SW480 (cell line): ENCODE results near the gene PPP2R3A.

Experiments
- DNase-seq: peaks from one replicate; pipeline ENCODE4 v3.0.0-alpha.2; 2016; ENCODE audit warnings: low spot score

PPP2R3A gene

GRCh38 chr3:135973841-135974240 is 8.3 kb downstream of the PPP2R3A start:
- no peak for DNase-seq

GRCh38 chr3:135975053-135975452 is 9.5 kb downstream of the PPP2R3A start:
- DNase-seq, result no peak

- DNase-seq, result no peak
These were observed 10.0 kb downstream of the PPP2R3A start for GRCh38 chr3:135975536-135975935.

GRCh38 chr3:135980343-135980742 is 14.8 kb downstream of the PPP2R3A start:
- no peak for DNase-seq

GRCh38 chr3:135981701-135982403 is 16.3 kb downstream of the PPP2R3A start:
- no peak for DNase-seq

- no peak for DNase-seq
These were observed 16.9 kb downstream of the PPP2R3A start for GRCh38 chr3:135982404-135982761.

GRCh38 chr3:135982922-135983581 is 17.5 kb downstream of the PPP2R3A start:
- DNase-seq, result no peak

GRCh38 chr3:135987661-135988060 is 22.1 kb downstream of the PPP2R3A start:
- no peak for DNase-seq

- no peak for DNase-seq
These were observed 23.7 kb downstream of the PPP2R3A start for GRCh38 chr3:135989242-135989641.

GRCh38 chr3:135990903-135991302 is 25.4 kb downstream of the PPP2R3A start:
- no peak for DNase-seq

- no peak for DNase-seq
These were observed 26.1 kb downstream of the PPP2R3A start for GRCh38 chr3:135991621-135992020.

GRCh38 chr3:135992072-135992471 is 26.5 kb downstream of the PPP2R3A start:
- DNase-seq, result no peak

GRCh38 chr3:135994708-135995337 is 29.3 kb downstream of the PPP2R3A start:
- DNase-seq, result no peak

GRCh38 chr3:135995766-135996165 is 30.2 kb downstream of the PPP2R3A start:
- no peak for DNase-seq

- DNase-seq, result no peak
These were observed 32.2 kb downstream of the PPP2R3A start for GRCh38 chr3:135997554-135998320.

- DNase-seq, result peak; percentile 14
These were observed 42.7 kb downstream of the PPP2R3A start for GRCh38 chr3:136008221-136008620.

- DNase-seq, result peak; percentile 4
These were observed 43.4 kb downstream of the PPP2R3A start for GRCh38 chr3:136008732-136009470.

GRCh38 chr3:136018876-136019275 is 53.3 kb downstream of the PPP2R3A start:
- DNase-seq, result no peak

GRCh38 chr3:136021803-136022202 is 56.3 kb downstream of the PPP2R3A start:
- no peak for DNase-seq

- DNase-seq, result no peak
These were observed 57.2 kb downstream of the PPP2R3A start for GRCh38 chr3:136022529-136023263.
